Left colon (tissue), 2 donors: ENCODE results near the gene HOOK1. TPM values are rescaled to one million over a fixed set of nuclear protein-coding genes. Genes with fewer than 3 reads are reported as not detected.
"Not testable (repeated sequence)": the region's sequence is repeated elsewhere in the genome, so short reads cannot be mapped to it uniquely, and the experiment has no call there.

Experiments
- ATAC-seq: fragments of 200-7000 bp; cut with Tn5 transposase; one replicate; pipeline ENCODE4 v1.9.1; 2020; ENCODE audit warnings: mild to moderate bottlenecking, moderate library complexity
- DNase-seq, 2 donors: peaks; one replicate each; pipeline ENCODE4 v3.0.0-alpha.2; 2020
- intact Hi-C, 2 donors: fragments of 100-400 bp; cut with DNase I in 1 of 2; cut with micrococcal nuclease in 1 of 2; formaldehyde crosslinking; loops; one replicate each; pipeline versions ENCODE4 v1.11.2 to v1.14.0; 2022; cut with DNase I, micrococcal nuclease
- total RNA-seq, 2 donors: library from RNA; stranded (reverse); fragmentation: NEBNext Ultra II Directional; extraction: Animal tissue kit (Norgen Biotek cat#: 25700); gene quantifications; one replicate each; pipeline ENCODE4 v1.2.1, GENCODE V29; 2021
- donor health status: DM: no; HTN: no; CAD: no.
- donor health status: DM: yes; HTN: yes; CAD: no.

Gene HOOK1
- total RNA-seq, 2 donors from 2014 or later: 55.6 to 62.5 TPM

- DNase-seq (no peak), ATAC-seq (no peak)
- intact Hi-C loops: no loop called here
Observed at GRCh38 chr1:59816318-59816878, 1.6 kb downstream of the HOOK1 start.

- intact Hi-C loops: no loop called here
- ATAC-seq (no peak), DNase-seq (no peak)
Observed at GRCh38 chr1:59819566-59820438, 5.1 kb downstream of the HOOK1 start.

GRCh38 chr1:59827055-59827643, 12.4 kb downstream of the HOOK1 start:
- DNase-seq (no peak), ATAC-seq (no peak)
- intact Hi-C loops: no loop called here

- ATAC-seq (no peak), DNase-seq (no peak)
- intact Hi-C loops: no loop called here
Observed at GRCh38 chr1:59828160-59828559, 13.4 kb downstream of the HOOK1 start.

- intact Hi-C loops: no loop called here
- no peak for ATAC-seq
- no peak for DNase-seq
Observed at GRCh38 chr1:59831529-59831928, 16.8 kb downstream of the HOOK1 start.

- DNase-seq (no peak), ATAC-seq (no peak)
- intact Hi-C loops: no loop called here
Observed at GRCh38 chr1:59833022-59833421, 18.3 kb downstream of the HOOK1 start.

GRCh38 chr1:59833991-59834390, 19.2 kb downstream of the HOOK1 start:
- DNase-seq (no peak), ATAC-seq (no peak)
- intact Hi-C loops: no loop called here

- DNase-seq, intact Hi-C loops, ATAC-seq: not testable (repeated sequence)
Observed at GRCh38 chr1:59837857-59838256, 23.1 kb downstream of the HOOK1 start.

GRCh38 chr1:59845091-59845490, 30.3 kb downstream of the HOOK1 start:
- ATAC-seq: no peak
- intact Hi-C loops: no loop called here
- no peak for DNase-seq

GRCh38 chr1:59846209-59846894, 31.6 kb downstream of the HOOK1 start:
- DNase-seq (no peak), ATAC-seq (no peak)
- intact Hi-C loops: no loop called here

- no peak for ATAC-seq
- DNase-seq: no peak
- intact Hi-C loops: no loop called here
Observed at GRCh38 chr1:59846895-59847282, 32.1 kb downstream of the HOOK1 start.

GRCh38 chr1:59852117-59852516, 37.4 kb downstream of the HOOK1 start:
- ATAC-seq (no peak), DNase-seq (no peak)
- intact Hi-C loops: no loop called here

GRCh38 chr1:59855297-59855696, 40.5 kb downstream of the HOOK1 start:
- intact Hi-C loops, DNase-seq, ATAC-seq: not testable (repeated sequence)

- peak; percentile 51 to 69 for DNase-seq
- peak; percentile 86 for ATAC-seq
- intact Hi-C loops: no loop called here
Observed at GRCh38 chr1:59856725-59857338, 42.1 kb downstream of the HOOK1 start.

GRCh38 chr1:59857679-59858354, 43.1 kb downstream of the HOOK1 start:
- peak; percentile 74 for ATAC-seq
- no peak for DNase-seq

GRCh38 chr1:59866462-59866861, 51.7 kb downstream of the HOOK1 start:
- intact Hi-C loops: no loop called here
- DNase-seq: no peak
- ATAC-seq: peak; percentile 84

More at GRCh38 chr1:59857679-59858354, 43.1 kb downstream of the HOOK1 start:
- intact Hi-C loops: no loop called here

GRCh38 chr1:59871746-59872145, 57.0 kb downstream of the HOOK1 start:
- ATAC-seq (no peak), DNase-seq (no peak)

GRCh38 chr1:59877108-59877682, 62.4 kb downstream of the HOOK1 start:
- no peak for ATAC-seq
- DNase-seq: no peak
- intact Hi-C loops: loop anchor here in 1 of 2 donors (5.0 kb wide), 1 partner anchor 70 kb away; no protein-coding TSS in a partner anchor

More at GRCh38 chr1:59871746-59872145, 57.0 kb downstream of the HOOK1 start:
- intact Hi-C loops: no loop called here
